HK-2 (cell line): ENCODE results near the gene RGR.
"Not testable (repeated sequence)": the region's sequence is repeated elsewhere in the genome, so short reads cannot be mapped to it uniquely, and the experiment has no call there.

Experiments
- DNase-seq: peaks from one replicate; pipeline ENCODE4 v3.0.0-alpha.2; 2018; ENCODE audit not compliant: unreplicated experiment

RGR gene

GRCh38 chr10:84258034-84258695 is 13.3 kb downstream of the RGR start:
- DNase-seq = no peak

GRCh38 chr10:84261236-84261915 is 16.5 kb downstream of the RGR start:
- no peak for DNase-seq

- DNase-seq = no peak
Measured at GRCh38 chr10:84262190-84262956, 17.5 kb downstream of the RGR start.

- DNase-seq = no peak
Measured at GRCh38 chr10:84263716-84264115, 18.9 kb downstream of the RGR start.

- DNase-seq = peak; percentile 70
Measured at GRCh38 chr10:84264611-84265141, 19.8 kb downstream of the RGR start.

- DNase-seq = no peak
Measured at GRCh38 chr10:84265418-84265817, 20.6 kb downstream of the RGR start.

- DNase-seq = peak; percentile 49
Measured at GRCh38 chr10:84267503-84268126, 22.8 kb downstream of the RGR start.

GRCh38 chr10:84269162-84269561 is 24.3 kb downstream of the RGR start:
- no peak for DNase-seq

GRCh38 chr10:84269773-84270172 is 24.9 kb downstream of the RGR start:
- peak; percentile 23 for DNase-seq

- DNase-seq = no peak
Measured at GRCh38 chr10:84270708-84271107, 25.9 kb downstream of the RGR start.

- DNase-seq = not testable (repeated sequence)
Measured at GRCh38 chr10:84279876-84280475, 35.1 kb downstream of the RGR start.

GRCh38 chr10:84286695-84287094 is 41.8 kb downstream of the RGR start:
- DNase-seq = no peak

- DNase-seq = no peak
Measured at GRCh38 chr10:84288151-84288550, 43.3 kb downstream of the RGR start.

- no peak for DNase-seq
Measured at GRCh38 chr10:84289521-84290200, 44.8 kb downstream of the RGR start.

GRCh38 chr10:84290235-84290634 is 45.4 kb downstream of the RGR start:
- no peak for DNase-seq

- peak; percentile 20 for DNase-seq
Measured at GRCh38 chr10:84291384-84291783, 46.5 kb downstream of the RGR start.

GRCh38 chr10:84292502-84292901 is 47.6 kb downstream of the RGR start:
- no peak for DNase-seq

- no peak for DNase-seq
Measured at GRCh38 chr10:84293171-84293570, 48.3 kb downstream of the RGR start.

- no peak for DNase-seq
Measured at GRCh38 chr10:84293574-84294016, 48.7 kb downstream of the RGR start.

GRCh38 chr10:84294766-84295447 is 50.1 kb downstream of the RGR start:
- DNase-seq = no peak
